NCI-H2107 (cell line): ENCODE measurements around the gene TMEM47.

ENCODE experiments used
- DNase-seq: peaks from one replicate; lab custom pipeline; 2025; lab: John Stamatoyannopoulos, UW

TMEM47 gene

GRCh38 chrX:34656842-34657725 lies at the start of gene TMEM47:
TSS of gene TMEM47 (minus strand) at chrX:34657285. CDS start at chrX:34657029, 256 bp downstream.
- DNase-seq = peak; percentile 2

- DNase-seq = no peak
These were observed 30.0 kb upstream of the TMEM47 start for GRCh38 chrX:34687095-34687494.

GRCh38 chrX:34659575-34659974 lies 2.5 kb upstream of the TMEM47 start:
- DNase-seq = no peak

GRCh38 chrX:34658326-34658725 lies 1.2 kb upstream of the TMEM47 start:
- DNase-seq = no peak

GRCh38 chrX:34657726-34658070 lies 613 bp upstream of the TMEM47 start:
- no peak for DNase-seq

GRCh38 chrX:34656467-34656841 lies 631 bp downstream of the TMEM47 start:
- no peak for DNase-seq

- no peak for DNase-seq
These were observed 1.3 kb downstream of the TMEM47 start for GRCh38 chrX:34655501-34656455.

- no peak for DNase-seq
These were observed 2.2 kb downstream of the TMEM47 start for GRCh38 chrX:34654696-34655490.

- no peak for DNase-seq
These were observed 3.3 kb downstream of the TMEM47 start for GRCh38 chrX:34653811-34654210.

- DNase-seq = no peak
These were observed 14.2 kb downstream of the TMEM47 start for GRCh38 chrX:34642849-34643248.

GRCh38 chrX:34638116-34638515 lies 19.0 kb downstream of the TMEM47 start:
- DNase-seq = no peak

GRCh38 chrX:34634349-34634748 lies 22.7 kb downstream of the TMEM47 start:
- DNase-seq = no peak

- DNase-seq = no peak
These were observed 24.7 kb downstream of the TMEM47 start for GRCh38 chrX:34632384-34632783.

GRCh38 chrX:34631479-34632220 lies 25.4 kb downstream of the TMEM47 start:
- DNase-seq = no peak

GRCh38 chrX:34629572-34629971 lies 27.5 kb downstream of the TMEM47 start:
- no peak for DNase-seq

- DNase-seq = no peak
These were observed 32.7 kb downstream of the TMEM47 start for GRCh38 chrX:34624416-34624815.

GRCh38 chrX:34619920-34620319 lies 37.2 kb downstream of the TMEM47 start:
- no peak for DNase-seq

GRCh38 chrX:34612036-34612435 lies 45.0 kb downstream of the TMEM47 start:
- DNase-seq = no peak

GRCh38 chrX:34598362-34598761 lies 58.7 kb downstream of the TMEM47 start:
- DNase-seq = no peak

- DNase-seq = no peak
These were observed 70.1 kb downstream of the TMEM47 start for GRCh38 chrX:34586936-34587335.

- no peak for DNase-seq
These were observed 70.7 kb downstream of the TMEM47 start for GRCh38 chrX:34586346-34586911.
